ENCODE results near the gene SH3RF1.

Gene SH3RF1

DNA sequence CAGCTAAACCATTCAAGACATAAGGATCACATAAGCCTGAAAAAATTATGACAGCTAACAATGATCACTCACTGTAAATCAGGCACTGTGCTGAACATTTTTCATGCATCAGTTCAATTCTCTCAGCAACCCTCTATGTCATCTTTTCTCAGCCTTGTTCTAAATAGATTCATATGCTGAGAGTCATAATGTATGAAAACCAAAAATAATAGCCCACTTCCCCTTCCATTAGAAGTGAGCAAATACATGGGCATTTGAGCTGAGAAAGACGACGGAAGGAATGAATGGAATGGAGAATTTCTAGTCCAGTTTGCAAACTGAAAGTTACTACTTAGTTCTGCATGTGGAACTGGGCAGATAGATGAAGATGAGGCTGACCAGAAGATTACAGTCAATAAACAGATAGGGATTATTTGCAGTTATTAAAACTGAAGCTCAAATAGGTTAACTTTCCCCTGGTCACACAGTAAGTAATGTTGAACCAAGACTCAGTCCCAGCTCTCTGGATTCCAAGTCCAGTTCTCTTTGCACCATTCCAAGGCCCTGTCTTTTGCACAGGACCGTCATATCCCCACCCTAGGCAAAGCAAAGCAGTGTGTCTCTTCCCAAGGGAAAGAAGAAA lies 1.6 kb upstream of the SH3RF1 start:
- DNase-seq (ENCODE audit: low spot score) = peak; percentile 59
- TF ChIP-seq, protein P1, sequence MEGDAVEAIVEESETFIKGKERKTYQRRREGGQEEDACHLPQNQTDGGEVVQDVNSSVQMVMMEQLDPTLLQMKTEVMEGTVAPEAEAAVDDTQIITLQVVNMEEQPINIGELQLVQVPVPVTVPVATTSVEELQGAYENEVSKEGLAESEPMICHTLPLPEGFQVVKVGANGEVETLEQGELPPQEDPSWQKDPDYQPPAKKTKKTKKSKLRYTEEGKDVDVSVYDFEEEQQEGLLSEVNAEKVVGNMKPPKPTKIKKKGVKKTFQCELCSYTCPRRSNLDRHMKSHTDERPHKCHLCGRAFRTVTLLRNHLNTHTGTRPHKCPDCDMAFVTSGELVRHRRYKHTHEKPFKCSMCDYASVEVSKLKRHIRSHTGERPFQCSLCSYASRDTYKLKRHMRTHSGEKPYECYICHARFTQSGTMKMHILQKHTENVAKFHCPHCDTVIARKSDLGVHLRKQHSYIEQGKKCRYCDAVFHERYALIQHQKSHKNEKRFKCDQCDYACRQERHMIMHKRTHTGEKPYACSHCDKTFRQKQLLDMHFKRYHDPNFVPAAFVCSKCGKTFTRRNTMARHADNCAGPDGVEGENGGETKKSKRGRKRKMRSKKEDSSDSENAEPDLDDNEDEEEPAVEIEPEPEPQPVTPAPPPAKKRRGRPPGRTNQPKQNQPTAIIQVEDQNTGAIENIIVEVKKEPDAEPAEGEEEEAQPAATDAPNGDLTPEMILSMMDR (IDR thresholded peaks at IDR 0.05; ENCODE audit: extremely low read depth, missing control alignments) = no peak

DNA sequence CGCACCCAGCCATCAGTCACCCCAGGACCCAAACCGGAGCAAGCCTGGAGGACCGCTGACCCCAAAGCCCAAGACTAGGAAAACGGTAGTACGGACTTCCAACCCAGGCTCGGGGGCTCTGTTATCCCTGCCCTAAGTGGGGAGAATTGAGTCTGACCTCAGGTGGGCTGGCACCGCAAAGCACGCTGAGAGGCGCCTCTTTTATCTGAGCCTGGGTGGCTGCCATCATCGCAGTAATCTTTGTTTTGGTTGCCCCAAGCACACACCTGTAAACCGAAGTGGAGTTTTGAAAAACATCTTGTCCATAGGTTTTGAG lies 894 bp upstream of the SH3RF1 start:
- TF ChIP-seq, protein P1 (IDR thresholded peaks at IDR 0.05; ENCODE audit: extremely low read depth, missing control alignments) = no peak
- DNase-seq (ENCODE audit: low spot score) = peak; percentile 41

DNA sequence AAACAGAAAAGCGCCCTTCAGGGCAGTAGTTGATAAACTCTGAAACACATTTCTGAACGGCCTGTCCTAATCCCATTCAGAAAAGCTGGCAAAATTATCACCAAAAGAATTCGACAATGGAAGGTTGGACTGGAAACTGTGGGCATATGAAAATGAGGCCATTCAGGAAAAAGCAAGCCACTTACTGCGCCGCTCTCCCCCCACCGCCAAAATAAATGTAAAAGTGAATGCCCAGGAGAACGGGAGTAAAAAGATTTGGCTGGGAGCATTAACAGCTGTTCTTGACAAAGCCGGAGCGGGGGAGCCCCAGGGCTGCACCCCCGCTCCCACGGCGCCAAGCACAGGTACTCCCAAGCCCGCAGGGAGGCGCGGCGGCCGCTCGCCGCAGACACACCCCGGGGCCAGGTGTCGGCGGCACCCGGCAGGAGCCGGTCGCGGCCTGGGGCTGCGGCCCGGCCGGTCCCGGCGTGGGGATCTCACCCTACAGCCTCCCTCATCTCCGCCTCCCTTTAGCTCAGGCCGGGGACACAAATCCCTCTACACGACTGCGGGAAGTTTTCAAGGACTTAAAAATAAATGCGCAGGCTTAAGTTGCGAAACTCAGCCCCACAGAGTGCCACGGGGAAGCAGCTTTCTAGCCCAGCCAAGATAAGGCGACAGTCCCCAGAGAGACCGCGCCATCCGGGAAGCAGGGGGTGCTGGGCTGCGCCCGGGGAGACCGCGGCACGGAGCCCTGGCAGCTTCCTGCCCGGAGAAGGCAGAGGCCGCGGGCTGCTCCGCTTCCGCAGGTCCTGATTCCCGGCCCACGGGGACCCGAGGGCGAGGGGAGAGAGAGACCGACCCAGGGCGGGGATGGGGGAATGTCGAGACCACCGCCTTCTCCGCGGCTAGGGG lies 593 bp downstream of the SH3RF1 start:
- DNase-seq (ENCODE audit: low spot score) = peak; percentile 80
- TF ChIP-seq, protein P1 (IDR thresholded peaks at IDR 0.05; ENCODE audit: extremely low read depth, missing control alignments) = peak; percentile 23

DNA sequence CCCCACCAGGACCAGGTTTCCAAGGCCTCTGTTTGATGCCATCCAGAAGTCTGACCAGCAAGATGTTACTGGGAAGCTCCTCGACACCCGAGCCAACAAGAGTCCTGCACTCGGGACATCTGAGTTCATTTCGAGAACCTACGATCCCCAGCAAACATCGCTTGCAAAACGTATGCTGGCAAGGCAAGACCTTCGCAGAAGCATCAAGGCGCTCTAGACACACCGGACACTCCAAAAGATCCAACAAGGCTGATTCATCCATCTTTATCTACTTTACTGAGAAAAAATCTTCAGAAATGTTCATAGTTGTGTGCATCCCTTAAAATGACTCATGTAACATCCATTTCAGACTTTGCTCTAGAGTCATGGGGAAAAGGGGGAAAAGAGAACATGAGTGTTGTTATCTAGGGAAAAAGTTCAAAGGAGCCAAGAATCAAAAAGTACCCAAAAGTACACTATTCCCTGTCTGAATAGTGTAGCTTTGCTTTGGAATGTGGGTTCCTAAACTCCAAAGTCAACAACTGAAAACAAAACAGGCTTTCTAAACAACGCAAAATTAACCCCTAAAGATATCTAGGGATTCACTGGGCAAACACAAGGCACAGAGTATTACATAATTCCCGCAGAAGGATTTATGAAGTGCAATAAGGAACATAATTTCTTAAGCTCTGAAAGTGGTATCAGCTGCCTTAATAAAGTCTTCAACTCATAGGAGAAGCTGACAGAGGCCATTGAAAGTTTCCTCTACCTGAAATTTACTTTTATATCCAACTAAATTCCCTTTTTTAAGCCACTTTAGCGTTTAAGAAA lies 1.6 kb downstream of the SH3RF1 start:
- DNase-seq (ENCODE audit: low spot score) = no peak
- TF ChIP-seq, protein P1 (IDR thresholded peaks at IDR 0.05; ENCODE audit: extremely low read depth, missing control alignments) = no peak

DNA sequence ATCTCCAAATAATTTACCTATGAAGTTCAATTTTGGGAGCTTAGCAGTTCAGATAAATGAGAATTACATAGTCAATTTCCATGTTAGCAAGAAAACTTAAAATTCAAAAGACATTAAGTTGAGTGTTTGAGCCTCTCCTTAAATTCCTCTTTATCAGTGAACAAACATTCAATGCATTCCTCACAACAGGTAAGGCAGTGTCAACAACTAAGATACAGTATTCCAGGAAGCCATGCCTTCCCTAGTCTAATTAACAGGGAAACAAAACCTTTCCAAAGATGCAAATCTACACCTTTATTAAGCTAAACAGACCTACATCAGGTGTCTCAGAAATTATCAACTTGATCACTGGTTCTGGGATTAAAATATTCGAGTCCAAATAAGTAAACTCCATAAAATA lies 3.7 kb downstream of the SH3RF1 start:
- TF ChIP-seq, protein P1 (IDR thresholded peaks at IDR 0.05; ENCODE audit: extremely low read depth, missing control alignments) = no peak
- no peak for DNase-seq (ENCODE audit: low spot score)

DNA sequence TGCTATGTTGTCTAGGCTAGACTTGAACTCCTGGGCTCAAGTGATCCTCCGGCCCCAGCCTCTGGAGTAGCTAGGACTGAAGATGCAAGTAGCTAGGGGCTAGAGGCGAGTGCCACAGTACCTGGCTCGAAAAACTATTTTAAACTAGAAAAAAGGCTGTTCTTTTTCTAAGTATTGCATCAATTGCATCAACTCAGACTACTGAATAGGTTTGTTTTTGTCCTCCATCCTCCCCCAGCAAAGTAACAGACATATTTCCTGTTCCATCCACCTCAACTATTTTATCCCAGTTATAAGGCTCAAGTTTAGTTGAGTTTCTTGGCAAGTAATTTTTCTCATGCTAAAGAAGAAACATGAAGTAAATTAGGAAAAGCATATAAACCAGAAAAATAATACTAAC lies 4.1 kb downstream of the SH3RF1 start:
- no peak for DNase-seq (ENCODE audit: low spot score)

More for the DNA sequence above, 4.1 kb downstream of the SH3RF1 start:
- TF ChIP-seq, protein P1 (IDR thresholded peaks at IDR 0.05; ENCODE audit: extremely low read depth, missing control alignments) = no peak

All from GM20000 (cell line).